Fibroblast of the aortic adventitia (primary cell): Measurements from ENCODE around the gene SLC3A2. TPM values are rescaled to one million over a fixed set of nuclear protein-coding genes. Genes with fewer than 3 reads are reported as not detected.

Experiments used
- DNase-seq: peaks from one replicate; pipeline ENCODE4 v3.0.0-alpha.2; 2010; ENCODE audit warnings: low read depth
- H3K4me3 ChIP-seq: 2 replicates; pipeline ENCODE4 v1.5.1; 2011; ENCODE audit warnings: low read depth, mild to moderate bottlenecking, control low read depth, low read length, moderate library complexity
- total RNA-seq: library from RNA; depleted of rRNA; stranded (reverse); fragments of >200 nt; gene quantifications from 2 replicates; pipeline ENCODE4 v1.2.3, GENCODE V29; 2012; ENCODE audit warnings: low replicate concordance
- TF ChIP-seq, protein P1 (sequence below): IDR thresholded peaks from 2 replicates; pipeline ENCODE4 v1.5.1; 2011; ENCODE audit warnings: mild to moderate bottlenecking, low read length, control low read depth, inconsistent platforms; ENCODE audit not compliant: insufficient read depth

Gene SLC3A2
- total RNA-seq, 1 donor: 174 TPM

DNA sequence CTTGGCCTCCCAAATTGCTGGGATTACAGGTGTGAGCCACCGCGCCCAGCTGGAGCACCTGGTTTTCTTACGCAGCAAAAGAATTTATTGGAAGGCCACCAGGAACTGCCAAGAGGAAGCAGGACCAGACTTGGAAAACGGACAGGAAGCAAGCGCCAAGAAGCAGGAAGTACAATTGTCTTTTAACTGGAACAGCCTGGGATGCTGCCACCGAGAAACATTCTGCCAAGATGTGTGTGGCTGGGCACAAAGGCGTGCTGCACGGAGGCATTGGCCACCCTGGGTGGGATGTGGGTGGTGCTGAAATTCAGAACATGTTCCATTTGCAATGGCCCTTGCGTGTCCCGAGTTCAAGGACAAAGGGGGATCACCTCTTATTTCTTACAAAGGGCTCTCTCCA is 15.4 kb downstream of the SLC3A2 start:
- TF ChIP-seq, protein P1, sequence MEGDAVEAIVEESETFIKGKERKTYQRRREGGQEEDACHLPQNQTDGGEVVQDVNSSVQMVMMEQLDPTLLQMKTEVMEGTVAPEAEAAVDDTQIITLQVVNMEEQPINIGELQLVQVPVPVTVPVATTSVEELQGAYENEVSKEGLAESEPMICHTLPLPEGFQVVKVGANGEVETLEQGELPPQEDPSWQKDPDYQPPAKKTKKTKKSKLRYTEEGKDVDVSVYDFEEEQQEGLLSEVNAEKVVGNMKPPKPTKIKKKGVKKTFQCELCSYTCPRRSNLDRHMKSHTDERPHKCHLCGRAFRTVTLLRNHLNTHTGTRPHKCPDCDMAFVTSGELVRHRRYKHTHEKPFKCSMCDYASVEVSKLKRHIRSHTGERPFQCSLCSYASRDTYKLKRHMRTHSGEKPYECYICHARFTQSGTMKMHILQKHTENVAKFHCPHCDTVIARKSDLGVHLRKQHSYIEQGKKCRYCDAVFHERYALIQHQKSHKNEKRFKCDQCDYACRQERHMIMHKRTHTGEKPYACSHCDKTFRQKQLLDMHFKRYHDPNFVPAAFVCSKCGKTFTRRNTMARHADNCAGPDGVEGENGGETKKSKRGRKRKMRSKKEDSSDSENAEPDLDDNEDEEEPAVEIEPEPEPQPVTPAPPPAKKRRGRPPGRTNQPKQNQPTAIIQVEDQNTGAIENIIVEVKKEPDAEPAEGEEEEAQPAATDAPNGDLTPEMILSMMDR: no peak
- no peak overlapping the region for H3K4me3 ChIP-seq
- no peak for DNase-seq

DNA sequence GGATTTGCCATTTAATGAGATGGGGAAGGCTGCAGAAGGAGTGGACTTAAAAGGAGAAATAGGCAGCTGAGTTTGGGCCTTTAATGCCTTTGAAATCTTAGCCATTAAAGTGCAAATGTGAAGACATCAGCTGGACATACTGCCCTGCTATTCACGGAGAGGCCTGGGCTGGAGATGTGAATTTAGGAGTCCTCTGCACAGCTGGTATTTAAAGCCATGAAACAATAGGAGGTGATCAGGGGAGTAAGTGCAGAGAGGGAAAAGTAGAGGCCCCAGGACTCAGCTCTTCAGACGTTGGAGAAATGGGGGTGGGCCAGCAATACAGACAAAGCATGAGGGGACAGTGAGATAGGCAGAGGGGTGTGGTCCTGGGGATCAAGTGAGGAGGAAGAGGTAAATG is 16.6 kb downstream of the SLC3A2 start:
- TF ChIP-seq, protein P1: no peak
- H3K4me3 ChIP-seq: no peak overlapping the region
- DNase-seq: no peak

DNA sequence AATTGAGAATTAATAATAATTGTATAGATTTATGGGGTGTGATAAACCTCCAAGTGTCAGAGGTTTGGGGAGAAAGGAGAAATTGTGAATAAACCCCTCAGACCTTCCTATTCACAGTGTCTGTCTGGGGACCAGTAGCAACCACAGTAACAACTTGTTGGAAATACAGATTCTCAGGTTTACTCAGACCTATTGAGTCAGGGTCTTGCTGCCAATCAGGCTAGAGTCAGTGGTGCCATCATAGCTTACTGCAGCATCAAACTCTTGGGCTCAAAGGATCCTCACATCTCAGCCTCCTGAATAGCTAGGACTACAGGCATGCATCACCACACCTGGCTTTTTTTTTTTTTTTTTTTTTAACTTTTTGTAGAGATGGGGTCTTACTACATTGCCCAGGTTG is 17.3 kb downstream of the SLC3A2 start:
- DNase-seq: no peak
- TF ChIP-seq, protein P1: no peak
- no peak overlapping the region for H3K4me3 ChIP-seq

DNA sequence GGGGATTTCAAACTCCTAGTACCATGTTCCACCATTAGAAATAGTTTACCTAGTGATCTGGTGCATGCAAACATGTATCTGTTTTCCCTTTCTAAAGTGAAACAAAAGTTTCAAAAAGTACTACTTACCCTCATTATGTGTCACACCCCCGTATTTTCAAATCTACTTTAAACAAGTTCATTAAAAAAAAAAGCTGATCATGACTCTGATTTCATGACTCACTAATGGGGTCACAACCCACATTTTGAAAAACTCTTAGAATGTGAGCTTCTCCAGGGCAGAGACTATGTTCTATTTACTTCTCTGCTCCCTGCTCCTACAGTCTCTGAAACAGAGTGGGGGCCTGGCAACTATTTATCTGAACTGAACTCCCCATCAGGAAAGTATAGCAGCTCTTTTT is 22.2 kb downstream of the SLC3A2 start:
- TF ChIP-seq, protein P1: no peak
- no peak overlapping the region for H3K4me3 ChIP-seq
- no peak for DNase-seq

DNA sequence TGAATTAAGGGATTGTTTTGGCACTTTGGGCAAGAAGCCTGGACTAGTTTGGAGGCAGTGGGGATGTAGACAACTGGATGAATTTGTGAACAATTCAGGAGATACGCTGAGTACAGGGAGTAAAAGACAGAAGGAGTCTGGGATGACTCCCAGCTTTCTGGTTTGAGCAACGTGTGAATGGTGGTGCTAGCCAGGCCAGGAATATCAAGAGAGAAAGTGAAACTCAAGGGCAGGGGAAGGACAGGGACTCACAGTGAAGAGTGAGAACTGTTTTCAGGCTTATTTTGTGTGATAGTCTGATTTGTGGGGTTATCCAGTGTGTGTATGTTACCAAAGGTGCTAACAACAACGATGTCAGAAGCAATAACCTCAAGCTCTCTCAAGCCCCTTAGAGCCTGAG is 24.6 kb downstream of the SLC3A2 start:
- H3K4me3 ChIP-seq: no peak overlapping the region
- peak; percentile 34 for DNase-seq
- TF ChIP-seq, protein P1: no peak

DNA sequence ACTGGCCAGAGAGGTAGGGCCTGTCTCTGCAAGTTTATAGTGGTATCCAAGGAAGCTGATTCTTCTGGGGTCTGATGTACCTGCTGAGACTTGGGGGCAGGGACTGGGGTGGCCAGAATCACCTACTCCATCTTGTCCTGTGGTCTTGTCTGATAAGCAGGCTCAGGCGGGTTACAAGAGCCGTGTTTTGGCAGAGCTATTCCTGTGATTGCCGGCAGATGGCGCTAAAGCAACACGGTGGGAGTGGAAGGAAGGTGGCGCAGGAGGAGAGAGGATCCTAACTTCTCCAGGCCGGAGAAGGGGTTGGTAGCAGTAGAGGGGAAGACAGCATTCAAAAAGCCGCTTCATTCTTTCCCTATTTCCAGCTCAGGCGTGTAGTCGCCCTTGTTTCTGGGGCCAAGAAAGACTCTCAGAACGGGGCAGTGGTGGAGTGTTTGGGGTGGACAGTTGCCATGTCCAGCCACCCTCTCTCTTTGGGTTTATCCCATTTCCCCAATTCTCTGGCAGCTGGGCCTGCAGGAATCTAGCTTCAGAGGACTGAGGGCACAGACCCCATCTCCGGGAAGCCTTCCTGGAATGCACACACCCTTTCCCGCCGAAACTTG is 25.3 kb downstream of the SLC3A2 start:
- DNase-seq: peak; percentile 85
- TF ChIP-seq, protein P1: peak; percentile 100
- H3K4me3 ChIP-seq: no peak overlapping the region
